Measurements from ENCODE around the gene ELF5.

DNA sequence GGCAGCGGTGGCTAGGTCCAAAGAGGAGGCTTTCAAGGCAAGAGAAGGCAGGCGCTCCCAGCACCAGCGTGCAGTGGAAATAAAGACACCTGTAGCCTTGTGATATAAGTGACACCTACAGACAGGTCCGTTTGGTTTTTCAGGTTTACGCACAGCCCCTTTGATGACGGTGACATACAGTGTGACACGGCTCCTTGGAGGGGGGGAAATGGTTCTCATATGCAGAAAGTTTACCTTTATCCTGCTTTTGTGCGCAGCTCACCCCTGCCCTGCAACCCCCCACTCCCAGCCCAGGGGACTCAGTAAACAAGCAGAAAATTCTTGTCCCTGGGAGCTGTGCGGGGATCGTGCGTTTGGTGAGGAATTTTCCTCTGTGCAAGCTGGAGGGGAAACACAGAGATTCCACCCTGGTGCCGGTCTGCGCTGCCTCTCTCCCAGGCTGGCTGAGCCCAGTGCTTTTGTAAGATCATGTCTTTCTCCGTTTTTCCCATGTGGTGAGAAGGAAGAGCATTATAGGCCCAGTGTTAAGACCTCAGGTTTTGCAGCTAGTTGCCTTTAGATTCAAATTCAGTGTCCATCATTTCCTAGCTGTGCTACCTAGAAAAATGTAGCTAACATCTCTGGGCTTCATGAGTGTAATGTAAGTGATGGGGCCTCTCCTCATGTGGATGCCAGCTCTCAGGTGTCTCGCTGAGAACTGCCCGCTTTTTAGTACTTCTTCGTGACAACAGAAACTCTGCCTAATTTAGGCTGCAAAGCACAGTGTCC lies at the start of gene ELF5:
- TF ChIP-seq, protein P1, sequence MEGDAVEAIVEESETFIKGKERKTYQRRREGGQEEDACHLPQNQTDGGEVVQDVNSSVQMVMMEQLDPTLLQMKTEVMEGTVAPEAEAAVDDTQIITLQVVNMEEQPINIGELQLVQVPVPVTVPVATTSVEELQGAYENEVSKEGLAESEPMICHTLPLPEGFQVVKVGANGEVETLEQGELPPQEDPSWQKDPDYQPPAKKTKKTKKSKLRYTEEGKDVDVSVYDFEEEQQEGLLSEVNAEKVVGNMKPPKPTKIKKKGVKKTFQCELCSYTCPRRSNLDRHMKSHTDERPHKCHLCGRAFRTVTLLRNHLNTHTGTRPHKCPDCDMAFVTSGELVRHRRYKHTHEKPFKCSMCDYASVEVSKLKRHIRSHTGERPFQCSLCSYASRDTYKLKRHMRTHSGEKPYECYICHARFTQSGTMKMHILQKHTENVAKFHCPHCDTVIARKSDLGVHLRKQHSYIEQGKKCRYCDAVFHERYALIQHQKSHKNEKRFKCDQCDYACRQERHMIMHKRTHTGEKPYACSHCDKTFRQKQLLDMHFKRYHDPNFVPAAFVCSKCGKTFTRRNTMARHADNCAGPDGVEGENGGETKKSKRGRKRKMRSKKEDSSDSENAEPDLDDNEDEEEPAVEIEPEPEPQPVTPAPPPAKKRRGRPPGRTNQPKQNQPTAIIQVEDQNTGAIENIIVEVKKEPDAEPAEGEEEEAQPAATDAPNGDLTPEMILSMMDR (IDR thresholded peaks at IDR 0.05; ENCODE audit: extremely low read depth in 1 of 2, insufficient read depth in 1 of 2, low read depth in 1 of 2, low read length in 2 of 2) = no peak
- TF ChIP-seq, protein P2, sequence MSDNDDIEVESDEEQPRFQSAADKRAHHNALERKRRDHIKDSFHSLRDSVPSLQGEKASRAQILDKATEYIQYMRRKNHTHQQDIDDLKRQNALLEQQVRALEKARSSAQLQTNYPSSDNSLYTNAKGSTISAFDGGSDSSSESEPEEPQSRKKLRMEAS (IDR thresholded peaks at IDR 0.05; ENCODE audit: insufficient read depth, insufficient read length) = no peak
- TF ChIP-seq JUN (IDR thresholded peaks at IDR 0.05; ENCODE audit: borderline replicate concordance, insufficient read depth, insufficient read length, low read depth) = no peak

Measured in endothelial cell of umbilical vein (primary cell).